CD4-positive, alpha-beta T cell treated with Interleukin-1 beta for 1 hour (primary cell): Measurements from ENCODE around the gene ENTHD1.

Source experiments
- DNase-seq, 2 donors: peaks; one replicate each; pipeline ENCODE4 v3.0.0-alpha.2; 2020 to 2022

Gene ENTHD1, protein sequence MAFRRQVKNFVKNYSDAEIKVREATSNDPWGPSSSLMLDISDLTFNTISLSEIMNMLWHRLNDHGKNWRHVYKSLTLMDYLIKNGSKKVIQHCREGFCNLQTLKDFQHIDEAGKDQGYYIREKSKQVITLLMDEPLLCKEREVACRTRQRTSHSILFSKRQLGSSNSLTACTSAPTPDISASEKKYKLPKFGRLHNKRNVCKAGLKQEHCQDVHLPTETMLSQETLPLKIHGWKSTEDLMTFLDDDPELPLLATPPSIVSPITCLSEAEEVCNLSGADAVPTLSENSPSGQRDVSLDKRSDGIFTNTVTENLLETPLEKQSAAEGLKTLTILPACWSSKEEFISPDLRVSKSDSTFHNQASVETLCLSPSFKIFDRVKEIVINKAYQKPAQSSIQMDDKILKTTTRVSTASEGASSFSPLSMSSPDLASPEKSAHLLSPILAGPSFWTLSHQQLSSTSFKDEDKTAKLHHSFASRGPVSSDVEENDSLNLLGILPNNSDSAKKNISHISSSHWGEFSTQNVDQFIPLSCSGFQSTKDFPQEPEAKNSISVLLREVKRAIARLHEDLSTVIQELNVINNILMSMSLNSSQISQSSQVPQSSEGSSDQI

DNA sequence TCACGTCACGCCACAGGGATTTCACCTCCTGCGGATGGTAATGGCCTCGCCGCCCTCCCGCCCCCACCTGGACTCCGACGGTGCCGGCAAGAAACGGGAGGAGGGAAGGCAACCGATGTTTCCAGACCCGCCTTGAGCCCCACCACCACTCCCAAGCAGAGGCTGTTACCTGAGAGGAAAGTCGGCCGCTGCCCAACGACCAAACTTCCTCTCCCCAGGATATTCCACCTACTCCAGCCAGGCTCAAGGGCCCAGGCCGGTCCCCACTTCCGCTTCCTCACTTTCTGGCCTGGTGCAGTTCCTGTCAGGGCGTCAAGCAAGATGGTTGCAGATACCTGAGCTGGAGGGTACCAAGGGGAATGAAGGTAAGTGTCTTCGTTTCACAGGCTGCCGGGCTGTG lies at the start of gene ENTHD1:
Gene ENTHD1 (minus strand): TSS at position 235 of the 400 bp plus-strand sequence. CDS start 6,012 bp downstream, outside the sequence.
- DNase-seq = no peak

DNA sequence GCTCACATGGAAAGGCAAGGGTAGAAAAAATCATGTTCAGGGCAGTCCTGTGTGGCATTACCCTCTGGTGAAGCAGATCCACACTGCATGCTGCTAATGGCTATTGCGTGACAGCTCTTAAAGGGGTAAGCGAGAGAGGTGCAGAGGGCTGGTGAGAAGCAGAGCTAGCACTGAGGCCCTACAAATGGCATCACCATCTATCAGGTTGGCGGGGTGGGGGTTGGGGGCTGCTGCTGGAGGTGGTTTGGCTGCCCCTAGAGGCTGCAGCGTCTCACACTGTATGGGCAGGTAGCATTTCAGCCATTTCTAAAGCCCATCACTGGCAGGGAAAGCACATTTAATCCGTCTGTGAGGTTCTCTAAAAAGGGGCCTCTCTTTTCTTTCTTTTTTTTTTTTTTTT lies 49.8 kb upstream of the ENTHD1 start:
- DNase-seq = peak; percentile 33 to 40

DNA sequence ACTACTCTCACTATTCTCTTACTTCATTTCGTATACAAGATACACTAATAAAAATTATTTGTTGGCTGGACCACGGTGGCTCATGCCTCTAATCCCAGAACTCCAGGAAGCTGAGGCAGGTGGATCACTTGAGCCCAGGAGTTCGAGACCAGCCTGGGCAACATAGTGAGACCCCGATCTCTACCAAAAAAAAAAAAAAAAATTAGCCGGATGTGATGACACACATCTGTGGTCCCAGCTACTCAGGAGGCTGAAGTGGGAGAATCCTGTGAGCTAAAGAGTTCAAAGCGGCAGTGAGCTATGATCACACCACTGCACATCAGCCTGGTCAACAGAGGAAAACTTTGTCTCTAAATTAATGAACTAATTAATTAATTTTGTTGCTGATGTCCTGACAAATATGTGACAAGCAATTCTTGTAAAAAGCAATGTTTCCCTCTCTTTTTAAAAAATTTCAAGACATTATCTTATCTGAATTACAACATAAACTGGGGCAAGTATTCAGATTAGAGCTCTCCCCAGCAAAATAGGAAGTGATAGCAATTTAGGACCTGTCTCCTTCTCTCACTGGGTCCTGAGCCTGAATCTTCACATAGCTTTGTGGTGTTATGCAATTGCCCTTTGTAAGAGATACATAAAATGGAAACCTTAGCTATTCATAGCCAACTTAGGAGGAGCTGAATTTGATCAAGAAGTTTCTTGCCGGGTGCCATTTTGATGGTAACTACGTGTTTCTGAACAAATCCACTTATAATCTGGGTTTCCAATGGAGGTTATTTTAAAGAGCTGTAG lies 49.1 kb upstream of the ENTHD1 start:
- DNase-seq = no peak

DNA sequence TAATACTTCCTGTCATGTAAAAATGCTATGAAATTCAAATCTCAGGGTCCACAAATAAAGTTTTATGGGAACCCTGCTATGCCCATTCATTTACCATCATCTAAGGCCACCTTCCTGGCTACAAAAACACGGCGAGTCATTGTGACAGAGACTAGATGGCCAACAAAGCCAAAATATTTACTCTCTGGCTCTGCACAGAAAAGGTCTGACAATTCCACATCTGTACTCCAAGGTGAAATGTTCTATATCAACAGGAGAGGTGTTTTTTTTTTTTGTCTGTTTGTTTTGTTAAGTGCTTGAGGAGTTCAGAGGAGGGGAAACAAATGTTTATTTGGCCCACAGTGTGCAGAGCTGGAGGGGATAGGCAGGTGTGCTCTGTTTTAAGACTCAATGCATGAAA lies 48.0 kb upstream of the ENTHD1 start:
- no peak for DNase-seq

DNA sequence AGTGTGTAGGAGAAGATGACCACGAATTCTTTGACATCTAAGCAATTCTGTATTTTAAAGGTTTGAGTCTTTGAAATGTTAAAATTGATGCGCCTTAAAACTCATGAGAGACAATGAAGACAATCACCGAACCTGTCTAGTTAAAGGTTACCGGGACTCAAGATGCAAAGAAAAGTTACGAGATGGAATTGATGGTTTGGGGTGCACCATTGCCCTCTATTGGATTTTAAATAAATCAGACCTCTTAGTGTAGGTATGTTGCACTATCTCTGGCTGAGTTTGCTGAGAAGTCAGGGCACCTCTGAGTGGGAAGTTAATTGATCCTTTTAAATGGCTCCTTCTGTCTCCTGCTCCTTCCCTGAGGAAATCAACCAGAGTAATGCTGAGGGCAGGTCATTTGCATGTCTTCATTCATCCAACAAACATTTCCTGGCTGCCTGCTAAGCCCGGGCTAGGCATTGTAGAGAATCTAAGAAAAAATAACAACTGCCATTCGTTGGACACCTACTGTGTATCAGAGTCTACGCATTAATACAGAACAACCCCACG lies 47.3 kb upstream of the ENTHD1 start:
- peak in 1 of 2 donors; percentile 66 for DNase-seq

DNA sequence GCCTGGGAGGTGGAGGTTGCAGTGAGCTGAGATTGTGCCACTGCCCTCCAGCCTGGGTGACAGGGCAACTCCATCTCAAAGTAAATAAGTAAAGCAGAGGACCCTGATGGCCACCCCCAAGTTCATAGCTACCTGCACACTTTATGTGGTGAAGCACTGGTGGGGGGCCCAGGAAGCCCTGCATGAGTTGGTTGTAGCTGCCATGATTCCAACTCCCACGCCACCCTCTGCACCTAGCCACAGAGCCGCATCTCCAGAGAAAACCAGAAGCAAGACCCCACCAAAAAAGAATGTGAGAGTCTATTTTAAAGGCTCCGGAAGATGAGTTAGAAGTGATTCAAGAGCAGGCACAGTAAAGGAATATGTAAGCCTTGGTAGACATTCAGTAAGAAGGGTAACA lies 46.3 kb upstream of the ENTHD1 start:
- DNase-seq = no peak

DNA sequence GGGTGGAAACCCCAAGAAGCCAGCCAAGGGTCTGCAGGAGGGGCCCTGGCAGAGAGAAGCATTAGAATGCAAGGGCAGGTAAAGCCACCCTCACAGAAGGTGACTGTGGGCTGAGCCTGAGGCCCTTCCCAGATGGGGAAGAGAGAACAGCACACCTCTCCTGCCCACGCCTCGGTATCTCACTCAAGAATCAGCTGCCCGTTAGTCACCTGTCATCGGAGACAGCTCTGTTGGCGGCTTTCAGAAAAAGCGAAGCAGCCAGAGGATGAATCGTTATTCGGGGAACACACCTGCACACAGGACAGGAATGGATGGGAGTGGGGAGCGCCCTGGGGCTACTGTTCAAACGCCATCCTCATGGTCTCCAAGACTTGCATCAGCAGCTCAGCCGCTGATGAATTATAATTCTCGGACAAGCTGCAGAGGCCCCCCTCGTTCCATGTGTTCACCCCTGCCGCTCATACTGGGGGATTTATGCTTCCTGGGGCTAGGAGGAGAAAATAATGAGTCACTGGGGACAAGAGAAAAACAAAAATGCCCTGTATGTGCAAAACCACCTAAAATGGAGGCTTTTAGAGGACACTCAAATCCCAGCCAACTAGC lies 45.0 kb upstream of the ENTHD1 start:
- no peak for DNase-seq

DNA sequence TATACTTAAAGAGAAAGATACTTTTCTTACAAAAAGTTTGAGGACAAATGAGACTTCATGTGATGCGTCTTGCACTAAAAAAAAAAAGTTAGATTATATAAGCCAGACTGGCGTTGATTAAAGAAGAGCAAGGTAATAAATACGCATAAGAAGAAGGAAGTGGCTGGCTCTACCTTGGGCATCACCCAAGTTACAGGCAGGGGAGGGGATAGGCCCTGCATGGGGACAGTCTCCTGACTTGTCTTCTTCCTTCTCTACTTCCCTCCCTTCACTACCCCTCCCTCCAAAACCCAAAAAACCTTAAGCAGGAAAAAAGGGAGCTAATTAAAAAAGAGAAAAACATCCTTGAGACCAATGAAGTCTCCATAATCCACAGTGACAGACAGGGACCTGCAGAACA lies 44.3 kb upstream of the ENTHD1 start:
- DNase-seq = peak; percentile 39 to 44

DNA sequence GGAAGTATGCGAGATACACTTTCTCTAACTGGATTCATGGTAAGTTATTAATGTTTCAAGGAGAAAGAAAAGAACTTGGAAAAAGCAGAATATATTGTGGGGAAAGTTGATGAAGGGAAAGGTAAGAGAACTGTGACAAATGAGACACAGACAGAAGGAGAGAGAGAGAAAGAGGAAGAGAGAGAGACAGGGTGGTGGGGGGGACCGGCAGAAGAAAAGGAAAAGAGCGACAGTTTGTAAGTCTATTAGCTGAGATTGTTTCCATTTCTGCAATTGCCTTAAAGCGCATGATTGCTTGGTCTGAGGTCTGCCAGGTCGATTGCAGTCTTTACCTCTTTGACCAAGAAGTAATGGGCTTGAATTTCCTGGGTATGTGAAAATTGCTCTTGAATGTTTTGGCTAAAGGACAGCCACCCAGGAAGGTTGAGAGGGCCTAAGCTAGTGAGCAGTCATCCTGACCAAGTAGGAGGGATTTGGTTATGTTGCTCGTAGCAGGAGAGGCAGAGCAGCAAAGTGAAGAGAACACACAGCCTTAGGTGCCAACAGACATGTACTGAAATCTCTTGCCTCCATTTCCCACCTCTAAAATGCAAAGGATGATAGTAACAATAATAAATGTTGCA lies 43.1 kb upstream of the ENTHD1 start:
- DNase-seq = no peak

DNA sequence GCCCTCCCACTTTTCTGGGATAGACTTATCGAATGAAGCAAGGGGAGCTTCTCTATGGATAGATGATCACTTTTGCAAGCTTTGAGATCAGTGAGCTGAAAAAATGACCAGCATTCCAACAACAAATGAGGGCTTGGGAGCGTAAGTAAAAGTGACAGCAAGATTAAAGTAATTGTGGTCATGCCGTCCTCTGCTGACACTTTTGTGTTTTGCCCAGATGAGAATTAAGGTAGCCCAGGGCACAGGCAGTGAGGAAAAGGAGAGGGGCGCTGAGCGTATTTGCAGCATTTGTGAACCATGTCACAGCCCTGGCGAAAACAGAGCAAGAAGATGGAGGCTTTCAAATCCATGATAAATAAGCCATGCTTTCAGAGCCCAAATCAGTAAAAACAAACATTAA lies 42.1 kb upstream of the ENTHD1 start:
- no peak for DNase-seq

DNA sequence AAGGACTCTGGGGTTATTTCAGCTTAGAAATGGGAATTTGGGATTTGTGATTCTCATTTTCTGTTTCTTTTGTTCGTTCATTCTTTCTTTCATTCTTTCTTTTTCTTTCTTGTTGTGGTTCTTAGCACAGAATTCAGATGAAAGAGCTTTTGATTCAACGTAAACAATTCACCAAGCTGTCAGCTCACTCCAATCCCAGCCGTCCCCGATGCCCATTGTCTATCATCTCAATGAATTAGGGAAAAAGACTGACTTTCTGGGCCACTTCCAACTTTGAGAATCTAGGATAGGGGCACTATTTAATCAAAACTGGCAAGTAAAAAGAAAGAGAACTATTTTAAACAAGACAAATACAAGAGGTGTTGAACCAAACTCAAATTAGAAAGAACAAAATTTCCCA lies 41.6 kb upstream of the ENTHD1 start:
- no peak for DNase-seq

DNA sequence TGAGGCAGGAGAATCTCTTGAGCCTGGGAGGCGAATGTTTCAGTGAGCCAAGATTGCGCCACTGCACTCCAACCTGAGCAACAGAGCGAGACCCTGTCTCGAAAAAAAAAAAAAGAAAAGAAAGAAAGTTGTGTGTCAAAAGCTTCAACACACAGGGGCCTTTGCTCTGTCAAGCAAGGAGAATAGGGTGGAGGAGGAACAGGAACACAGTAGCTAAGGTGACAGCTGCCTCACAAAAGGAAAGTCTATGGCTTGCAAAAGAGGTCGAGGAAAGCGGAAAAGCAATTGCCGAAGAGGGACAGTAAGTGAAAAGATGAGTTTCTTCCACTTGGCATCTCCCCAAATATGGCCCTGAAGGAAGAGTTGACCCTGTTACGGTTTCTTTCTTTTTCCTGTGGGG lies 40.2 kb upstream of the ENTHD1 start:
- DNase-seq = no peak

DNA sequence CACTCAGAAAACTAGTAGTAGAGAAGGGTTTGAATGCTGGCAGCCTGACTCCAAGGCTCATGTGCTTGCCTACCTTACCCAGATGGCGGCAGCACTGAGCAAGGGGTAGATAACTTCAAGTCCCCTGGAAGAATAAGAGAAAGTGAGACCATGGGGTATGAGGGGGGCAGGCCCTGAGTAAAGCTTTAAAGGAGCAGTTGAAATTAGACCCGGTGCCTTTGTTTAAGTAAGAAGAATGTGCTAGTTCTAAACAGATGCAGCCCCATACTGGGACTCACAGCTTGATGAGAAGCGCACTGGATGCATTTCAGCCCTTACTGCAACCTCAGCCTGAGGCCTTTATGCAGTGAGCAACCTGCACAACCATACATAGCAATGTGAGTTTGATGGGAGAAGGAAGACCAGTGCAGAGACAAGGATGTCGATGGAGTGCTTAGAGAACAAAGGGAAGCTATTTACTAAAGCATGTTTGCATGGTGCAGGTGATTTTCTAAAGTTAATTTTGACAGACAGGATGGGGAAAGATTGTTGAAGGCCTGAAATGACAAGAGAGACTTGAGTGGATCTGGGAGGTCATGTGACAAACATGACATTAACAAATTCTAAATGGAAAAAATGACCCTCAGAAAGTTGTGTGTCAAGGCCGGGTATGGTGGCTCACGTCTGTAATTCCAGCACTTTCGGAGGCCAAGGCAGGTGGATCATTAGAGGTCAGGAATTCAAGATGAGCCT lies 39.5 kb upstream of the ENTHD1 start:
- peak; percentile 62 to 67 for DNase-seq

DNA sequence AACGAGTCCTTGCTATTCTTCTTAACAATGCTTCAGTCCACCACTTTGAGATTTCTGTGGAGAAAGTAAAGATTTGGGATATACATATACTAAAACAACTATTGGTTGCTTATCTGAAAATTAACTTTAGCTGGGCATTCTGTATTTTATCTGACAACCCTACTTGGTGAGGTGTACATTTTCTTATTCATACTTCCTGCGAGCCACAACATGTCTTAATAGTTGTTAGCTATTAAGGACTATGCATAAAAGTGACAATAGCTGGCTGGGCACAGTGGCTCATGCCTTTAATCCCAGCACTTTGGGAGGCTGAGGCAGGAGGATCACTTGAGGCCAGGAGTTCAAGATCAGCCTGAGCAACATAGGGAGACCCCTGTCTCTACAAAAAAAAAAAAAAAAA lies 38.6 kb upstream of the ENTHD1 start:
- no peak for DNase-seq

DNA sequence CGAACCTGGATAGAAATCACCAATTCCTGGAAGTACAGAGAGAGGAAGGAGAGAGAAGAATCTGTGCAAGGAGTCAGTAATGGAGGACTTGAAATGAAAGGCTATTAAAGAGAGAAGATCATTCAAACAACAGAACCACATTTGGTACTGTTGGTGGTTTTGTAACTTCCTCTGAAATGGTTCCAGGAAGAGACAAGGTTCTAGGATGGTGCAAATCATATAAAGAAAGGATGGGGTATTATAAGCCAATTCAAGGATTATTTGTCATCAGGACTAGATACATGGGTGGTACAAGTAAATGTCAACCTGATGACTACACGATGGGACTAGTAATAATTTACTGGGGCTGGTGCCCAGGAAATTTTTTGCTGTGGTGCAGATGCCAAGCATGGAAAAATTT lies 37.7 kb upstream of the ENTHD1 start:
- no peak for DNase-seq

DNA sequence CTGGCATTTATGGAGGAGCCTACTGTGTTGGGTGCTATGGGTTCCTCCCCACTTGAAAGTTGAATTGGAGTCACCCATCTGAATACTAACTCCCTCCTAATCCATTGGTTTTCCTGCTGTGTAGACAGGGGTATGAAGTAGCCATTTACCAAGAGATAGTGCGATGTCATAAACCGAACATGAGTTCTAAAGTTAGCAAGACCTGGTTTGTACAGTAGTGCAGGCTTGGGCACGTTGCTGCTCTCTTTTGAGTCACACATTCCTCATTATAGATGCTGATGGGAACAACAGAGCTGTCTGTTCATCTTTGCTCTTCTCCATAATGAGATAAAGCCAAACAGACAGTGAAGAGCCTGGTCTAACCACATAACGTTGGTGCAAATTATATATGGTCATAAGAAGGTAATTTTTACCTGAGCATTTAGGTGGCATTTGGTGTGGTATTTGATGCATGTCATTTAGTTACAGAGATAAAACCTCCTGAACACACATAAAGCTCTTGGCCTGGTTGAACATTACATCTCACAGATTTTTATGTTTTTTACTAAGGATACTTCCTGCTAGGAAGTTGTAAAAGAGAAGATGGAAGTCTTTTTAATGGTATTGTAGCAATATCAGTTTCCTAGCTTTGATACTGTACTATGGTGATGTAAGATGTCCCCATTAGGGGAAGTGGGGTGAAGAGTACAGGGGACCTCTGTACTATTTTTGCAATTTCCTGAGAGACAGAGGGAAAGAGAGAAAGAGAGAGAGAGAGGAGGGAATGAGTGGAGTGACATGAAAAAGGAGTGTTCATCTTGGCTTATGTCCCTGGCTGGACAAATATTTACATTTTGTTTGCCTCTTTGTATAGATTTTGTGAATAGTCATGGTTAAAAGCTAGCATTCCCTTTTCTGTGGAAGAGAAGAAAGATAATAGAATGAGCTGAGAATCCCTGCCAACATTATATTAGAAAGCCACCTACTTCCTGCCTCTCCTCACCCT lies 35.3 kb upstream of the ENTHD1 start:
- no peak for DNase-seq

DNA sequence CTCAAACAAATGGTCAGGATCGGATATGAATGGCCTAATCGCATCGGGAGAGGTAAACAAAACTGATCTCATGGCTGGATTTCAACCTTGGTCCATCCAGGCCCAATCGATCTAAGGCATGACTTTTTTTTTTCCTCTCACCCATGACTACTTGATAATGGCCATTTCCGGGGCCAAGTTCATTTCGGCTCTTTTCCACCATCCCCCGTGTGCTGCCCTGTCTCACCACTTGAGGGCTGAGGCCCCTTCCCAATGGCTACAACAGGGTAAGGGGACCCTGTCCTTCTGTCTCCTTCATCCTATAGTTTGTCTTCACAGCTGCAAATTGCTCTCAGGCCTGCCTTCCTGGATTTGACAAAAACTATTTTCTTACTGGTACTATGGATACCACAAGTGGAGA lies 34.0 kb upstream of the ENTHD1 start:
- DNase-seq = no peak

DNA sequence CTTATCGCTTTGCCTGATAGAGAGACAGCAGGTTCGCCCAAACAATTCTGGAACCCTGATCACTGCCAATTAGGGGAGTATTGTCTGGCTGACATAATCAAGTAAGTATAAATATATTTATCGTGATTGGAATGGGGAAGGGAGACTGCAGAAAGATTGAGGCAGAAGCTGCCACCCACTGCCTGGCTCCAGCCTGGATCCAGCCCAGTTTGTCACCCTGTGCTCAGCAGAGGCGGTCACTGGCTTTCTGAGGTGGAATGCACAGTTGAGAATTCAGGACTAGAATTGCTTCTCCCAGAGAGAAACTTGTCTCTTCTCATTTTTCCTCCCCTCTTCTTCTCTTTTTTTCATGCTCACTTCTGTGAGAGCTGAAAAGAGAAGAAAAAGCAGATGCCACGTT lies 33.2 kb upstream of the ENTHD1 start:
- DNase-seq = no peak

DNA sequence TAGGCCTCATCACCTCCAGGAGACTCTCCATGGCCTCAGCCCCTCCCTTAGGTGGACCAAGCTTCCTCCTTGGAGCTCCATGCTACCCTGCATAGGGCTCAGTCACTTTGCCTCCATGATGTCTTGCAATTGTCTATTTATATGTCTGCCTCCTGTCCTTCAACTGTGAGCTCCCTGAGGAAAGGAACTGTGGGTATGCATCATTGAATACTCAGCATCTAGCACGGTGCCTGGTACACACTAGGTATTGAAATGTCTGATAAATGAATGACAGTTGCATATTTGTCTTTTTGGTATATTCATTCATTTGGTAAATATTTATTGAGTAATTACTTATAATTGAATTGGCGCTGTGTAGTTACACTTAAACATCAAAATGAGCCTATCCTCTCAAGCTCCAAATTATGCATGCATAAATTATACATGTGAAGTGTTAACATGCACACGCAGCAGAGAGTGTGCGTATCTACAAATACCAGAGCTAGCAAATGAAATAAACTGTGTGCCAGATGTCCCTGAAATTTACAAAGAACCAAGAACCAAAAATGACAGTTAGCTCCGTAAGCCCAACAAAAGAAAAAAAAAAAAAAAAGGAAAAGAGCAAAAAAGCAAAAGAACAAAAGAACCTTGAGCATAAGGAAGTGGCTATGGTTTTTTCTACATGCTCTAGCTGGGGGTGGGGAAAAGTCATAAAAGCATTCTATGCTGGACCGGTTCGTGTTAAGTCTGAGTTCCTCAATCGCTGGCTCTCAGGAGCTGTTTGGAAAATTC lies 32.5 kb upstream of the ENTHD1 start:
- DNase-seq = no peak

DNA sequence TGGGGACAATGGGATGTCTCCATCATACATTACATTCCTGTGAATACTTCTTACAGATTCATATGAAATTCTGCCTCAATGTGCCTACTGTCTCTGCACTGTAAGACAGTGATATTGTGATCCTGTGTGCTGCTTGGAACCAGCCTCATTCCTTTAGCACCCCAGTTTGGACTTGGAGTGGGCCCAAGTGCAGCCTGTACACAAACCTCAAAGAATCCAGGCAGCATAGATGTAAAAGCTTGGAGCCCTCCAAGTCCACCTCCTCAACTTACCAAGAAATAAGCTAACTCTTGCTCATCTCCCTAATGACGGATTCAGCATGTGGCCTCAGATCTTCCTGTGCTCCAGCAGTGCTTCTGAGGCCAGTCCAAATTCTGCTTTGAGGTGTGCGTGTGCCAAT lies 31.7 kb upstream of the ENTHD1 start:
- DNase-seq = no peak
